Thymus (tissue), 11 donors: ENCODE measurements around the gene CPNE6. TPM values are rescaled to one million over a fixed set of nuclear protein-coding genes. Genes with fewer than 3 reads are reported as not detected.

Experiments used
- DNase-seq, 9 donors: peaks; one replicate each; pipeline ENCODE4 v3.0.0-alpha.2; 2013; ENCODE audit warnings: low spot score in 9 of 9, low read depth in 6 of 9, missing footprints in 1 of 9
- H3K27ac ChIP-seq, 2 donors: one replicate each; pipeline ENCODE4 v1.5.1; 2013; ENCODE audit warnings: control low read depth in 1 of 2, low read depth in 1 of 2, low read length in 1 of 2, mild to moderate bottlenecking in 1 of 2, moderate library complexity in 1 of 2
- H3K27me3 ChIP-seq, 2 donors: one replicate each; pipeline ENCODE4 v1.5.1; 2013; ENCODE audit warnings: low read length in 1 of 2; ENCODE audit not compliant: control insufficient read depth in 2 of 2, insufficient read depth in 1 of 2
- H3K36me3 ChIP-seq, 2 donors: one replicate each; pipeline ENCODE4 v1.5.1; 2013; ENCODE audit warnings: low read length in 1 of 2, mild to moderate bottlenecking in 1 of 2, moderate library complexity in 1 of 2; ENCODE audit not compliant: control insufficient read depth in 2 of 2, insufficient read depth in 2 of 2
- H3K4me1 ChIP-seq, 2 donors: one replicate each; pipeline ENCODE4 v1.5.1; 2013; ENCODE audit warnings: low read length in 2 of 2; ENCODE audit not compliant: control insufficient read depth in 2 of 2, insufficient read depth in 2 of 2
- H3K4me3 ChIP-seq, 2 donors: one replicate each; pipeline ENCODE4 v1.5.1; 2013; ENCODE audit warnings: low read length in 2 of 2, control low read depth in 1 of 2, mild to moderate bottlenecking in 1 of 2
- H3K9me3 ChIP-seq, 2 donors: one replicate each; pipeline ENCODE4 v1.5.1; 2013; ENCODE audit warnings: low read length in 1 of 2, mild to moderate bottlenecking in 1 of 2; ENCODE audit not compliant: control insufficient read depth in 2 of 2, insufficient read depth in 1 of 2
- WGBS: extraction: QIAGEN DNeasy Blood & Tissue Kit; methylation state at CpG from one replicate; pipeline ENCODE4 v1.1.7; 2013; 5-methylcytosine and 5-hydroxymethylcytosine counted together
- polyA plus RNA-seq: library from polyadenylated mRNA; stranded (reverse); fragments of 200-250 nt; gene quantifications from one replicate; pipeline ENCODE4 v1.2.3, GENCODE V29; 2013
- total RNA-seq: library from RNA; stranded (reverse); fragments of 120-200 nt; gene quantifications from one replicate; pipeline ENCODE4 v1.2.4, GENCODE V29; 2013
- donor health status: healthy.

Gene CPNE6
- total and polyA plus RNA-seq, 2 donors, result 0.05 to 0.34 TPM

DNA sequence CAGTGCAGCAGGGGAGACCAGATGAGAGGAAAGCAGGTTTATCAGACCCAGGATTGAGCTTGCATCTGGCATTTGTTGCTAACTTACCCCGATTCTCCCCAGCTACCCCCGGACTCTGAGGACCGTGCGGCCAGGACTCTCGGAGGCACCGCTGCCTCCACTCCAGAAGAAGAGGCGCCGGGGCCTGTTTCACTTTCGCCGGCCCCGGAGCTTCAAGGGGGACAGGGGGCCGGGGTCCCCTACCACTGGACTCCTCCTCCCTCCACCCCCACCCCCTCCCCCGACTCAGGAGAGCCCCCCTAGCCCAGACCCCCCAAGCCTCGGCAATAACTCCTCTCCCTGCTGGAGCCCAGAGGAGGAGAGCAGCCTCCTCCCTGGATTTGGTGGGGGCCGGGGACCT lies 6.5 kb upstream of the CPNE6 start:
- H3K4me3 ChIP-seq, result no peak overlapping the region
- H3K4me1 ChIP-seq, result no peaks in the 10 kb centered on the region
- DNase-seq, result no peak
- no peak overlapping the region for H3K27ac ChIP-seq
- 96% methylated on average over 15 of the region's 15 CpGs for WGBS
- H3K36me3 ChIP-seq, result no peaks in the 10 kb centered on the region
- no peaks in the 10 kb centered on the region for H3K9me3 ChIP-seq
- peaks cover 0 to 3% of the 10 kb centered on the region in 2 donors for H3K27me3 ChIP-seq

- Histone ChIP-seq H3K4me3 (no peak overlapping the region), H3K9me3 (no peaks in the 10 kb centered on the region), H3K36me3 (no peaks in the 10 kb centered on the region), H3K27me3 (peaks cover 0 to 3% of the 10 kb centered on the region in 2 donors), H3K27ac (no peak overlapping the region), H3K4me1 (no peaks in the 10 kb centered on the region)
- DNase-seq, result no peak
- WGBS, result 96% methylated on average over 8 of the region's 8 CpGs
These were observed 6.0 kb upstream of the CPNE6 start for GRCh38 chr14:24065408-24065807.

- 97% methylated on average over 8 of the region's 8 CpGs for WGBS
- H3K4me3 ChIP-seq, result no peak overlapping the region
- peaks cover 0 to 5% of the 10 kb centered on the region in 2 donors for H3K27me3 ChIP-seq
- no peaks in the 10 kb centered on the region for H3K36me3 ChIP-seq
- no peak for DNase-seq
- no peaks in the 10 kb centered on the region for H3K9me3 ChIP-seq
- H3K4me1 ChIP-seq, result no peaks in the 10 kb centered on the region
- H3K27ac ChIP-seq, result no peak overlapping the region
These were observed 4.7 kb upstream of the CPNE6 start for GRCh38 chr14:24066496-24067132.

GRCh38 chr14:24067133-24068082 lies 4.0 kb upstream of the CPNE6 start:
- Histone ChIP-seq H3K4me3 (no peak overlapping the region), H3K27me3 (peaks cover 0 to 6% of the 10 kb centered on the region in 2 donors), H3K4me1 (no peaks in the 10 kb centered on the region), H3K9me3 (no peaks in the 10 kb centered on the region), H3K27ac (no peak overlapping the region), H3K36me3 (no peaks in the 10 kb centered on the region)
- 96% methylated on average over 12 of the region's 12 CpGs for WGBS
- DNase-seq, result no peak

GRCh38 chr14:24068711-24069410 lies 2.5 kb upstream of the CPNE6 start:
- Histone ChIP-seq H3K4me1 (no peaks in the 10 kb centered on the region), H3K27ac (no peak overlapping the region), H3K36me3 (no peaks in the 10 kb centered on the region), H3K9me3 (no peaks in the 10 kb centered on the region), H3K4me3 (no peak overlapping the region), H3K27me3 (peaks cover 0 to 8% of the 10 kb centered on the region in 2 donors)
- 97% methylated on average over 10 of the region's 10 CpGs for WGBS
- no peak for DNase-seq

GRCh38 chr14:24069411-24069735 lies 2.0 kb upstream of the CPNE6 start:
- H3K27me3 ChIP-seq, result peaks cover 0 to 8% of the 10 kb centered on the region in 2 donors

GRCh38 chr14:24070285-24071143 lies 848 bp upstream of the CPNE6 start:
- H3K27ac ChIP-seq, result no peak overlapping the region
- no peaks in the 10 kb centered on the region for H3K9me3 ChIP-seq
- H3K4me3 ChIP-seq, result no peak overlapping the region
- H3K36me3 ChIP-seq, result no peaks in the 10 kb centered on the region
- no peak for DNase-seq
- peaks cover 0 to 1% of the 10 kb centered on the region in 2 donors for H3K4me1 ChIP-seq
- peaks cover 0 to 8% of the 10 kb centered on the region in 2 donors for H3K27me3 ChIP-seq
- 87% methylated on average over 10 of the region's 10 CpGs for WGBS

More at GRCh38 chr14:24069411-24069735, 2.0 kb upstream of the CPNE6 start:
- H3K36me3 ChIP-seq, result no peaks in the 10 kb centered on the region
- no peak overlapping the region for H3K4me3 ChIP-seq
- DNase-seq, result no peak
- H3K4me1 ChIP-seq, result no peaks in the 10 kb centered on the region
- no peak overlapping the region for H3K27ac ChIP-seq
- WGBS, result 97% methylated on average over 6 of the region's 6 CpGs
- no peaks in the 10 kb centered on the region for H3K9me3 ChIP-seq

DNA sequence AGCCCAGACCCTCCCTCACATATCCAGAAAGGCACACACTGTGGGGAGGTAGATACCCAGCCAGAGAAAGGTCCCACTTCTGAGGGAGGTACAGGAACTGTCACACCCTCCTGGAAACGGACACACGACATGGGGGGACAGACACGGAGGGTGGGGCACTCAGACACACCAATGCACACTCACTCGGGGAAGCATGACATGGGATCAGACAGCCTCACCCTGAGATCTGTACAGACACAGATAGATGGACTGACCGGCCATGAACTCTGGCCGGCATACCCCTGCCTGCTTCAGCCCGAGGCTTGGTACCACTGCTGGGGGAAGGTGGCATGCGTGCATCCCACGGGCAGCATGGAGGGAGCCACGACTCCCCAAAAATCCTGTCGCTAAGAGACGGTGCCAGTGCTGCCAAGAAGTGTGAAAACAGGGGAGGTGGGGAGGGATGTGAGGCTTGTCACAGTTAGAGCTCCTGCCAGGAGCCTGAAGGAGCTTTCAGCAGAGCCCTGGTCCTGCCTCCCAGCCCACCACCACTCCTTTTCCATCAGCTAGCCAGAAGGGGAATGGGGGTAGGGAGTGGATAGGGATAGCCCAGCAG lies 571 bp downstream of the CPNE6 start:
- no peak for DNase-seq
- no peaks in the 10 kb centered on the region for H3K9me3 ChIP-seq
- no peaks in the 10 kb centered on the region for H3K36me3 ChIP-seq
- peaks cover 0 to 5% of the 10 kb centered on the region in 2 donors for H3K4me1 ChIP-seq
- WGBS, result 92% methylated on average over 12 of the region's 12 CpGs
- H3K4me3 ChIP-seq, result no peak overlapping the region
- H3K27me3 ChIP-seq, result peaks cover 0 to 8% of the 10 kb centered on the region in 2 donors
- no peak overlapping the region for H3K27ac ChIP-seq
